Gastroesophageal sphincter (tissue), 4 donors: ENCODE results near the gene DMPK. TPM values are rescaled to one million over a fixed set of nuclear protein-coding genes. Genes with fewer than 3 reads are reported as not detected.

Experiments
- ATAC-seq: fragments of 150-250 bp; one replicate; pipeline ENCODE4 v1.9.1; 2016; ENCODE audit warnings: mild to moderate bottlenecking, moderate library complexity
- H3K27ac ChIP-seq, 4 donors: fragments of 200-600 bp; sonication (generic) in 3 of 4; 1 replicate in 3 of 4; 2 replicates in 1 of 4; pipeline ENCODE4 v1.5.1; 2016 to 2019
- H3K27me3 ChIP-seq: fragments of 200-600 bp; sonication (generic); one replicate; pipeline ENCODE4 v1.5.1; 2019
- H3K36me3 ChIP-seq, 2 donors: fragments of 200-600 bp; sonication (generic); one replicate each; pipeline ENCODE4 v1.5.1; 2019; ENCODE audit warnings: control low read depth in 1 of 2
- H3K4me1 ChIP-seq, 3 donors: fragments of 200-600 bp; sonication (generic); 1 replicate in 2 of 3; 2 replicates in 1 of 3; pipeline ENCODE4 v1.5.1; 2016 to 2019; ENCODE audit warnings: control low read depth in 2 of 3
- H3K4me3 ChIP-seq, 2 donors: fragments of 200-600 bp; sonication (generic); one replicate each; pipeline ENCODE4 v1.5.1; 2019; ENCODE audit warnings: mild to moderate bottlenecking in 1 of 2, moderate library complexity in 1 of 2
- H3K9me3 ChIP-seq, 3 donors: fragments of 200-600 bp; sonication (generic); one replicate each; pipeline ENCODE4 v1.5.1; 2017 to 2019; ENCODE audit warnings: control low read depth in 2 of 3
- EP300 ChIP-seq: sonication (generic); formaldehyde crosslinking; IDR thresholded peaks from one replicate; pipeline ENCODE4 v1.6.1; 2017; ENCODE audit warnings: antibody characterized with exemption, mild to moderate bottlenecking
- POLR2A ChIP-seq, 2 donors: fragments of 450-650 bp; IDR thresholded peaks; one replicate each; pipeline ENCODE4 v1.6.1; 2017; ENCODE audit warnings: antibody characterized with exemption in 2 of 2, mild to moderate bottlenecking in 2 of 2, moderate library complexity in 1 of 2
- POLR2AphosphoS5 ChIP-seq: sonication (generic); formaldehyde crosslinking; IDR thresholded peaks from one replicate; pipeline ENCODE4 v1.6.1; 2017; ENCODE audit warnings: antibody characterized with exemption
- WGBS, 2 donors: methylation state at CpG; one replicate each; pipeline ENCODE4 v1.1.5; 2018; ENCODE audit warnings: low coverage in 1 of 2; 5-methylcytosine and 5-hydroxymethylcytosine counted together
- total RNA-seq, 4 donors: library from RNA; depleted of rRNA; stranded (reverse); fragments of >200 nt; gene quantifications; one replicate each; pipeline ENCODE4 v1.1.0, GENCODE V29; 2016
- TF ChIP-seq, protein P1 (sequence below), 4 experiments: fragments of 200-600 bp in 2 of 4; fragments of 450-650 bp in 2 of 4; sonication (generic) in 1 of 4; IDR thresholded peaks; one replicate each; pipeline ENCODE4 v1.5.1; 2017 to 2019; ENCODE audit warnings: antibody characterized with exemption in 4 of 4, mild to moderate bottlenecking in 2 of 4, moderate library complexity in 2 of 4

Gene DMPK
- total RNA-seq, 4 donors from 2014 or later = 223 to 464 (median 330) TPM

DNA sequence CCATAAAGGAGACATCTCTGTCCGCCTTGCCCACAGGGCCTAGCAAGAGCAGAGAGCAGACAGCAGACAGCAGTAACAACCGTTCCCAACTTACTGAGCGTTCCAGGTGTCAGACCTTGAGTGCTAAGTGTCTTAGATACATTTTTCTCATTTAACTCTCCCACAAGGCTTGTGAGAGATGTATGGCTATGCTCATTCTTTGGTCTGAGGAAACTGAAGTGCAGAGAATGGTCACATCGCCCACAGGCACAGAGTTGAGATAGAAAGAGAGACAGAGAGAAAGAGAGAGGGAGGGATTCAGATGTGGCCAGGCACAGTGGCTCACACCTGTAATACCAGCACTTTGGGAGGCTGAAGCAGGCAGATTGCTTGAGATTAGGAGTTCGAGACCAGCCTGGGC lies 34.8 kb downstream of the DMPK start:
- H3K27me3 ChIP-seq = no peaks in the 10 kb centered on the region
- no peak overlapping the region for H3K4me3 ChIP-seq
- no peaks in the 10 kb centered on the region for H3K9me3 ChIP-seq
- TF ChIP-seq POLR2A (IDR thresholded peaks at IDR 0.05) (no peak), POLR2AphosphoS5 (no peak), EP300 (no peak)
- TF ChIP-seq, protein P1, sequence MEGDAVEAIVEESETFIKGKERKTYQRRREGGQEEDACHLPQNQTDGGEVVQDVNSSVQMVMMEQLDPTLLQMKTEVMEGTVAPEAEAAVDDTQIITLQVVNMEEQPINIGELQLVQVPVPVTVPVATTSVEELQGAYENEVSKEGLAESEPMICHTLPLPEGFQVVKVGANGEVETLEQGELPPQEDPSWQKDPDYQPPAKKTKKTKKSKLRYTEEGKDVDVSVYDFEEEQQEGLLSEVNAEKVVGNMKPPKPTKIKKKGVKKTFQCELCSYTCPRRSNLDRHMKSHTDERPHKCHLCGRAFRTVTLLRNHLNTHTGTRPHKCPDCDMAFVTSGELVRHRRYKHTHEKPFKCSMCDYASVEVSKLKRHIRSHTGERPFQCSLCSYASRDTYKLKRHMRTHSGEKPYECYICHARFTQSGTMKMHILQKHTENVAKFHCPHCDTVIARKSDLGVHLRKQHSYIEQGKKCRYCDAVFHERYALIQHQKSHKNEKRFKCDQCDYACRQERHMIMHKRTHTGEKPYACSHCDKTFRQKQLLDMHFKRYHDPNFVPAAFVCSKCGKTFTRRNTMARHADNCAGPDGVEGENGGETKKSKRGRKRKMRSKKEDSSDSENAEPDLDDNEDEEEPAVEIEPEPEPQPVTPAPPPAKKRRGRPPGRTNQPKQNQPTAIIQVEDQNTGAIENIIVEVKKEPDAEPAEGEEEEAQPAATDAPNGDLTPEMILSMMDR (IDR thresholded peaks at IDR 0.05) = no peak
- peaks cover 0 to 11% (median 0%) of the 10 kb centered on the region in 3 donors for H3K4me1 ChIP-seq
- H3K27ac ChIP-seq = no peak overlapping the region
- no peaks in the 10 kb centered on the region for H3K36me3 ChIP-seq
- ATAC-seq = no peak
- 71 to 100% methylated on average over 1 to 5 of the region's 5 CpGs for WGBS, 2 donors

DNA sequence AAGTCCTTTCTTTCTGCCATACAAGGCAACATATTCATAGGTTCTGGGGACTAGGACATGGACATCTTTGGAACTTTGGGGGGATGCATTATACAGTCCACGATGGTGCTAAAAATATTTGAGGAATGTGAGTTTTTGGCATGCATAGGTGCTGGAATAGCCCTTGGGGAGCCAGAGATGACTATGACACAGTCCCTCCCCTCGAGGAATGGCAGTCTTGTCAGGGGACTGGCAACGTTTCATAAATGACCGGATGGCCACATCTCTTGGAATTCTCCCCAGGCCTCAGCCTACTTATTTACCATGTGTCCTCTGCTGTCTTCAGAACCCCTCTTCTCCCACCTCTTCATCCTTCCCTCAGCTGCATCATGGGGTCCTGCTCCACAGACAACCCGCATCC lies 35.4 kb downstream of the DMPK start:
- H3K27ac ChIP-seq = no peak overlapping the region
- H3K36me3 ChIP-seq = no peaks in the 10 kb centered on the region
- H3K4me3 ChIP-seq = no peak overlapping the region
- WGBS, 2 donors = 63% methylated on average over 2 of the region's 5 CpGs; no CpG with 5 or more reads in 1 of the 2 donors
- H3K9me3 ChIP-seq = no peaks in the 10 kb centered on the region
- TF ChIP-seq, protein P1 (IDR thresholded peaks at IDR 0.05) = no peak
- TF ChIP-seq POLR2AphosphoS5 (no peak), EP300 (no peak)
- no peak for ATAC-seq
- no peaks in the 10 kb centered on the region for H3K27me3 ChIP-seq
- H3K4me1 ChIP-seq = peaks cover 0 to 17% (median 0%) of the 10 kb centered on the region in 3 donors

DNA sequence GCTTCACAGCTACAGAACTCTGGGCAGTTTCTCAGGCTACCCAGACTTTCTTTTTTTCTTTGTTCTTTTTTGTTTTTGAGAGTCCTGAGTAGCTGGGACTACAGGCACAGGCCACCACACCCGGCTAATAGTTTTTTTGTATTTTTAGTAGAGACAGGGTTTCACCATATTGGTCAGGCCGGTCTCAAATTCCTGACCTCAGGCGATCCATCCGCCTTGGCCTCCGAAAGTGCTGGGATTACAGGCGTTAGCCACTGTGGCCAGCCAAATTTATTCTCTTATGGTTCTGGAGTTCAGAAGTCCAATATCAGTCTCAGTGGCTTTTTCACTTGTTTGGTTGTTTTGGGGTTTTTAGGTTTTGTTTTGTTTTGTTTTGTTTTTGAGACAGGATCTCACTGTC lies 36.7 kb downstream of the DMPK start:
- Histone ChIP-seq H3K4me1 (peaks cover 0 to 17% (median 0%) of the 10 kb centered on the region in 3 donors), H3K27me3 (no peaks in the 10 kb centered on the region), H3K9me3 (no peaks in the 10 kb centered on the region), H3K4me3 (no peak overlapping the region), H3K27ac (no peak overlapping the region), H3K36me3 (no peaks in the 10 kb centered on the region)
- TF ChIP-seq EP300 (no peak), POLR2AphosphoS5 (no peak), POLR2A (IDR thresholded peaks at IDR 0.05) (no peak)
- TF ChIP-seq, protein P1 (IDR thresholded peaks at IDR 0.05) = no peak
- no peak for ATAC-seq
- WGBS, 2 donors = 88 to 92% methylated on average over 5 to 6 of the region's 6 CpGs

DNA sequence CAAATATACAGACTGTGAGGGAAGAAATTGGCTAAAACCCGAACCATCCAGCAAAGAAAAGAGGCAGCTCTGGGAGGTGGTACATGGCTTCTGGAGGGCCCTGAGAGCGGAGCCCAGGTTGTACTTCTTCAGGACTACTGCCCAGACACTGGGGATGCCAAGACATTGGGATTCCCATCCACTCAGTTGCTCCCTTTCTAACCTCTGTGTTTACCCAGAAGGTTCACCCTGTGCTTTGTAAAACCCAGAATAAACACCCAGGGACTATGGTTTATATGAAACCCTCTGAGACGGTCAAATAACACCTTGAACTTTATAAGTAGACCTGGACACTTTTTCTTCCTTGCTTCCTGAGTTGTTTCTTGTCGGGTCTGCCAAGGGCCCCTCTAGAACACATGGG lies 39.3 kb downstream of the DMPK start:
- no peak for ATAC-seq

More for the DNA sequence above, 39.3 kb downstream of the DMPK start:
- 22 to 51% methylated on average over 3 to 4 of the region's 4 CpGs for WGBS, 2 donors
- Histone ChIP-seq H3K9me3 (no peaks in the 10 kb centered on the region), H3K27ac (peak overlapping the region in 2 of 4 donors; percentile 6 to 45), H3K4me3 (no peak overlapping the region), H3K4me1 (peaks cover 0 to 17% (median 0%) of the 10 kb centered on the region in 3 donors), H3K36me3 (no peaks in the 10 kb centered on the region), H3K27me3 (no peaks in the 10 kb centered on the region)
- TF ChIP-seq EP300 (no peak), POLR2A (IDR thresholded peaks at IDR 0.05) (no peak), POLR2AphosphoS5 (no peak)
- TF ChIP-seq, protein P1 (IDR thresholded peaks at IDR 0.05) = no peak
